Progenitor cell of endocrine pancreas (in vitro differentiated cells): ENCODE measurements around the gene SCN8A. TPM values are rescaled to one million over a fixed set of nuclear protein-coding genes. Genes with fewer than 3 reads are reported as not detected.
A peak's percentile ranks its signal among the peaks of the same experiment; 100 is the strongest.

Experiments
- DNase-seq: peaks from one replicate; pipeline ENCODE4 v3.0.0; 2021; ENCODE audit warnings: low spot score; ENCODE audit not compliant: unreplicated experiment
- H3K27ac Mint-ChIP-seq: 2 replicates; pipeline ENCODE4 v1.8.0; 2021; ENCODE audit warnings: mild to moderate bottlenecking, moderate library complexity, mixed read lengths
- H3K27me3 Mint-ChIP-seq: 2 replicates; pipeline ENCODE4 v1.8.0; 2021; ENCODE audit warnings: mixed read lengths
- H3K36me3 Mint-ChIP-seq: 2 replicates; pipeline ENCODE4 v1.8.0; 2022; ENCODE audit warnings: mixed read lengths; ENCODE audit not compliant: insufficient read depth
- H3K4me1 Mint-ChIP-seq: 2 replicates; pipeline ENCODE4 v1.8.0; 2021; ENCODE audit warnings: low read depth, mixed read lengths
- H3K4me3 Mint-ChIP-seq: 2 replicates; pipeline ENCODE4 v1.8.0; 2021; ENCODE audit warnings: low read depth, mild to moderate bottlenecking, moderate library complexity, mixed read lengths
- H3K9me3 Mint-ChIP-seq: 2 replicates; pipeline ENCODE4 v1.8.0; 2021; ENCODE audit warnings: low read depth, mixed read lengths
- total RNA-seq: library from RNA; stranded (reverse); gene quantifications from 2 replicates; pipeline ENCODE4 v1.2.1, GENCODE V29; 2021
- TF ChIP-seq, protein P1 (sequence below): fragments of 200-600 bp; sonication (generic); IDR thresholded peaks from one replicate; pipeline ENCODE4 v1.5.0; 2021; ENCODE audit warnings: antibody characterized with exemption, mild to moderate bottlenecking; ENCODE audit not compliant: unreplicated experiment

Gene SCN8A
- total RNA-seq, 1 donor from 2014 or later: 9.8 TPM

GRCh38 chr12:51815571-51815970 is 224.5 kb downstream of the SCN8A start:
- H3K27me3 Mint-ChIP-seq: peaks cover 18% of the 10 kb centered on the region
- no peaks in the 10 kb centered on the region for H3K9me3 Mint-ChIP-seq
- peak overlapping the region; percentile 68 for H3K4me3 Mint-ChIP-seq
- TF ChIP-seq, protein P1, sequence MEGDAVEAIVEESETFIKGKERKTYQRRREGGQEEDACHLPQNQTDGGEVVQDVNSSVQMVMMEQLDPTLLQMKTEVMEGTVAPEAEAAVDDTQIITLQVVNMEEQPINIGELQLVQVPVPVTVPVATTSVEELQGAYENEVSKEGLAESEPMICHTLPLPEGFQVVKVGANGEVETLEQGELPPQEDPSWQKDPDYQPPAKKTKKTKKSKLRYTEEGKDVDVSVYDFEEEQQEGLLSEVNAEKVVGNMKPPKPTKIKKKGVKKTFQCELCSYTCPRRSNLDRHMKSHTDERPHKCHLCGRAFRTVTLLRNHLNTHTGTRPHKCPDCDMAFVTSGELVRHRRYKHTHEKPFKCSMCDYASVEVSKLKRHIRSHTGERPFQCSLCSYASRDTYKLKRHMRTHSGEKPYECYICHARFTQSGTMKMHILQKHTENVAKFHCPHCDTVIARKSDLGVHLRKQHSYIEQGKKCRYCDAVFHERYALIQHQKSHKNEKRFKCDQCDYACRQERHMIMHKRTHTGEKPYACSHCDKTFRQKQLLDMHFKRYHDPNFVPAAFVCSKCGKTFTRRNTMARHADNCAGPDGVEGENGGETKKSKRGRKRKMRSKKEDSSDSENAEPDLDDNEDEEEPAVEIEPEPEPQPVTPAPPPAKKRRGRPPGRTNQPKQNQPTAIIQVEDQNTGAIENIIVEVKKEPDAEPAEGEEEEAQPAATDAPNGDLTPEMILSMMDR: no peak
- peaks cover 8% of the 10 kb centered on the region for H3K4me1 Mint-ChIP-seq
- peaks cover 3% of the 10 kb centered on the region for H3K36me3 Mint-ChIP-seq
- no peak for DNase-seq
- no peak overlapping the region for H3K27ac Mint-ChIP-seq

DNA sequence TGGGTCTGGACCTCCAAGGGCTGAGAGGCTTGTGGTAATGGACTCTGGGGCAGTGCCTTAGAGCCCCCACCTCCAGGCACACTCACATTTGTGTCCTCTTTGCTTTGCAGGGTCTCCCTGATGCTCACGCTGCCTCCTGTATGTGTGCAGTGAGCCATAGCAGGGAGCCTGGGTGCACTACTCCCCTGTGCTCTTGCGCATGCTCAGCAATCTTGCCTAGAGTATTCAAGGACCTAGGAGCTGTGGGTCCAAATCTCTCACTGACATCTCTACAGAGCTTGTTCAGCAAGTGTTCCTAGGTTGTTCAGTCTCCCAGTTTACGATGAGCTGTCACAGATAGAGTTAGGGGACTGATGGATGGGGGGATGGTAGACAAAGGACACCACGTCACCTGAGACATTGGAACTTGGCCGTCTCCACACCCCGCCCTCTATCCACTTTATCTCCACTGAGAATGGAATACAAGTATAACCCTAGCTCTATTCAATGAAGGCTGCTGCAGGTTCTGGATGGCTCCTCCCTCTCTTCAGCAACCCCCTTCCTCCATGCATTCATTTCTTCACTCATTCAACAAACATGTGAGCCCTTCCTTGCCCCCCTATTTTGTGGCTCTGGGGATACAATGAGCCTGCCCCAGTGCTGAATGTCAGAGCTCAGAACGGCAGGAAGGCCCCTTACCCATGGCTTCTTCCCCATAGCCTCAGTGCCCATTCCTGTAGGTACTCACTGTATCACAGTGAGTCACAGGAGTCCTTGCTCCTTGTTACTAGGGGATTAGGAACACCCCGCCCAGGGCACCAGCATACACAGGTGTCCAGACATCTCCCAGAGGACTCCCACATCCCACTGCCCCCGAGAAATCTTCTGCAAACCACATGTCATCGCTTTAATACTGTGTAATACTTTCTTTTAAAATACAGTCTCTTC is 226.3 kb downstream of the SCN8A start:
- no peak overlapping the region for H3K4me3 Mint-ChIP-seq
- no peak for DNase-seq

GRCh38 chr12:51818086-51818485 is 227.1 kb downstream of the SCN8A start:
- Mint-ChIP-seq H3K27me3 (peaks cover 19% of the 10 kb centered on the region), H3K4me3 (no peak overlapping the region), H3K36me3 (peaks cover 13% of the 10 kb centered on the region), H3K4me1 (peaks cover 8% of the 10 kb centered on the region), H3K9me3 (no peaks in the 10 kb centered on the region), H3K27ac (no peak overlapping the region)
- no peak for DNase-seq
- TF ChIP-seq, protein P1: no peak

More for the DNA sequence above, 226.3 kb downstream of the SCN8A start:
- no peaks in the 10 kb centered on the region for H3K9me3 Mint-ChIP-seq
- TF ChIP-seq, protein P1: no peak
- H3K36me3 Mint-ChIP-seq: peaks cover 7% of the 10 kb centered on the region
- H3K27ac Mint-ChIP-seq: no peak overlapping the region
- H3K4me1 Mint-ChIP-seq: peaks cover 8% of the 10 kb centered on the region
- peaks cover 21% of the 10 kb centered on the region for H3K27me3 Mint-ChIP-seq

GRCh38 chr12:51818566-51819300 is 227.7 kb downstream of the SCN8A start:
- H3K27ac Mint-ChIP-seq: no peak overlapping the region
- H3K9me3 Mint-ChIP-seq: no peaks in the 10 kb centered on the region
- no peak overlapping the region for H3K4me3 Mint-ChIP-seq
- TF ChIP-seq, protein P1: no peak
- H3K4me1 Mint-ChIP-seq: peaks cover 8% of the 10 kb centered on the region
- peaks cover 13% of the 10 kb centered on the region for H3K36me3 Mint-ChIP-seq
- DNase-seq: no peak
- peaks cover 16% of the 10 kb centered on the region for H3K27me3 Mint-ChIP-seq

- H3K27me3 Mint-ChIP-seq: peaks cover 16% of the 10 kb centered on the region
- H3K9me3 Mint-ChIP-seq: no peaks in the 10 kb centered on the region
- TF ChIP-seq, protein P1: no peak
- no peak overlapping the region for H3K27ac Mint-ChIP-seq
- no peak for DNase-seq
- H3K36me3 Mint-ChIP-seq: peaks cover 13% of the 10 kb centered on the region
- H3K4me3 Mint-ChIP-seq: no peak overlapping the region
- peaks cover 8% of the 10 kb centered on the region for H3K4me1 Mint-ChIP-seq
Observed at GRCh38 chr12:51819736-51820525, 228.9 kb downstream of the SCN8A start.
